CD14-positive monocyte (primary cell): Measurements from ENCODE around the gene NCBP1. TPM values are rescaled to one million over a fixed set of nuclear protein-coding genes. Genes with fewer than 3 reads are reported as not detected.

Experiments used
- DNase-seq, 3 donors: peaks; one replicate each; pipeline ENCODE4 v3.0.0-alpha.2; 2011 to 2022
- H2AFZ ChIP-seq: 2 replicates; pipeline ENCODE4 v1.6.0; 2012; ENCODE audit warnings: mild to moderate bottlenecking, low read depth, low read length, inconsistent platforms; ENCODE audit not compliant: insufficient read depth, poor library complexity, severe bottlenecking
- H3K27ac ChIP-seq, 2 donors: 1 replicate in 1 of 2; 2 replicates in 1 of 2; pipeline ENCODE4 v1.5.1; 2012 to 2013; ENCODE audit warnings: low read length in 2 of 2, control low read depth in 1 of 2, inconsistent platforms in 1 of 2, low read depth in 1 of 2, mild to moderate bottlenecking in 1 of 2
- H3K27me3 ChIP-seq, 2 donors: one replicate each; pipeline versions ENCODE4 v1.6.0 to v1.6.1; 2011 to 2013; ENCODE audit warnings: low read length in 2 of 2; ENCODE audit not compliant: control insufficient read depth in 2 of 2, insufficient read depth in 2 of 2
- H3K36me3 ChIP-seq, 2 donors: replicated peaks in 1 of 2; 1 replicate in 1 of 2; 2 replicates in 1 of 2; pipeline versions ENCODE4 v1.5.1 to v1.6.1; 2012 to 2013; ENCODE audit warnings: low read length in 2 of 2, control low read depth in 1 of 2, inconsistent platforms in 1 of 2, mild to moderate bottlenecking in 1 of 2; ENCODE audit not compliant: insufficient read depth in 2 of 2, control insufficient read depth in 1 of 2
- H3K4me1 ChIP-seq, 2 donors: 1 replicate in 1 of 2; 2 replicates in 1 of 2; pipeline versions ENCODE4 v1.5.1 to v1.6.1; 2012 to 2013; ENCODE audit warnings: low read length in 2 of 2, control low read depth in 1 of 2, inconsistent platforms in 1 of 2, mild to moderate bottlenecking in 1 of 2, moderate library complexity in 1 of 2; ENCODE audit not compliant: insufficient read depth in 2 of 2, control insufficient read depth in 1 of 2
- H3K4me2 ChIP-seq: replicated peaks from 2 replicates; pipeline ENCODE3; 2012; ENCODE audit warnings: low read length, moderate library complexity, mild to moderate bottlenecking; ENCODE audit not compliant: poor library complexity, severe bottlenecking; ENCODE audit errors: extremely low read depth
- H3K4me3 ChIP-seq, 3 experiments: fragments of 200-600 bp in 1 of 3; sonication (generic) in 1 of 3; replicated peaks in 1 of 3; 1 replicate in 2 of 3; 2 replicates in 1 of 3; pipeline ENCODE4 v1.5.1; 2011 to 2013; ENCODE audit warnings: low read length in 3 of 3, mild to moderate bottlenecking in 3 of 3, control low read depth in 2 of 3, low read depth in 2 of 3, inconsistent platforms in 1 of 3, moderate library complexity in 1 of 3
- H3K79me2 ChIP-seq: 2 replicates; pipeline ENCODE4 v1.6.0; 2012; ENCODE audit warnings: mild to moderate bottlenecking, control low read depth, inconsistent platforms, low read length, moderate library complexity; ENCODE audit not compliant: insufficient read depth
- H3K9ac ChIP-seq: 2 replicates; pipeline ENCODE4 v1.6.0; 2017; ENCODE audit warnings: low read length, mild to moderate bottlenecking; ENCODE audit not compliant: insufficient read depth, poor library complexity, severe bottlenecking
- H3K9me3 ChIP-seq, 2 donors: replicated peaks in 1 of 2; 1 replicate in 1 of 2; 2 replicates in 1 of 2; pipeline versions ENCODE4 v1.5.1 to v1.6.1; 2012 to 2013; ENCODE audit warnings: low read length in 2 of 2, control low read depth in 1 of 2; ENCODE audit not compliant: control insufficient read depth in 1 of 2, insufficient read depth in 1 of 2
- H4K20me1 ChIP-seq: 2 replicates; pipeline ENCODE4 v1.6.0; 2012; ENCODE audit warnings: mild to moderate bottlenecking, low read length, control low read depth, moderate library complexity; ENCODE audit not compliant: insufficient read depth
- H3K27ac Mint-ChIP-seq, 7 donors: one replicate each; pipeline ENCODE4 v1.8.0; 2020; ENCODE audit warnings: mild to moderate bottlenecking in 7 of 7, mixed read lengths in 7 of 7, moderate library complexity in 6 of 7, inconsistent platforms in 2 of 7
- H3K27me3 Mint-ChIP-seq, 3 donors: one replicate each; pipeline ENCODE4 v1.8.0; 2021 to 2022; ENCODE audit warnings: low read depth in 3 of 3, mild to moderate bottlenecking in 3 of 3, mixed read lengths in 3 of 3, moderate library complexity in 3 of 3, inconsistent platforms in 1 of 3
- H3K36me3 Mint-ChIP-seq, 2 donors: one replicate each; pipeline ENCODE4 v1.8.0; 2020; ENCODE audit warnings: mixed read lengths in 2 of 2, inconsistent platforms in 1 of 2, mild to moderate bottlenecking in 1 of 2
- H3K4me1 Mint-ChIP-seq: one replicate; pipeline ENCODE4 v1.8.0; 2020; ENCODE audit warnings: mild to moderate bottlenecking, mixed read lengths
- H3K4me3 Mint-ChIP-seq, 2 donors: one replicate each; pipeline ENCODE4 v1.8.0; 2020; ENCODE audit warnings: mild to moderate bottlenecking in 2 of 2, mixed read lengths in 2 of 2, moderate library complexity in 1 of 2
- H3K9me3 Mint-ChIP-seq, 7 donors: one replicate each; pipeline ENCODE4 v1.8.0; 2020 to 2022; ENCODE audit warnings: mixed read lengths in 7 of 7, mild to moderate bottlenecking in 6 of 7, moderate library complexity in 6 of 7, inconsistent platforms in 2 of 7
- CTCF ChIP-seq: fragments of 200-600 bp; IDR thresholded peaks from one replicate; pipeline ENCODE4 v1.8.0; 2022; ENCODE audit warnings: antibody characterized with exemption, mild to moderate bottlenecking
- WGBS: methylation state at CpG from one replicate; pipeline ENCODE4 v1.1.5; 2013; ENCODE audit warnings: missing lambda C conversion rate; ENCODE audit not compliant: insufficient coverage; 5-methylcytosine and 5-hydroxymethylcytosine counted together
- intact Hi-C, 2 donors: fragments of 100-400 bp; cut with micrococcal nuclease; formaldehyde crosslinking; loops; one replicate each; pipeline versions ENCODE4 v1.15.0 to v1.15.1; 2023
- polyA plus RNA-seq, 3 donors: library from polyadenylated mRNA; depleted of rRNA in 1 of 3; unstranded in 2 of 3; stranded (reverse) in 1 of 3; fragments of 300-500 nt in 2 of 3; fragments of >200 nt in 1 of 3; fragmentation: Illumina TruSeq in 2 of 3; gene quantifications; 1 replicate in 2 of 3; 2 replicates in 1 of 3; pipeline ENCODE4 v1.2.3, GENCODE V29; 2012 to 2021

NCBP1 gene
- polyA plus RNA-seq, 3 donors, result 8.9 to 15.8 (median 11.1) TPM

GRCh38 chr9:97670586-97670985, 37.0 kb downstream of the NCBP1 start:
- no peak overlapping the region for H2AFZ ChIP-seq
- H3K9ac ChIP-seq, result no peak overlapping the region
- no peak overlapping the region for H3K4me3 ChIP-seq
- H3K79me2 ChIP-seq, result no peaks in the 10 kb centered on the region
- no peaks in the 10 kb centered on the region for H3K27me3 ChIP-seq
- 100% methylated on average over 1 of the region's 3 CpGs for WGBS
- no peak overlapping the region for H3K27ac ChIP-seq
- H3K4me2 ChIP-seq, result no peak overlapping the region
- Mint-ChIP-seq H3K4me3 (no peak overlapping the region), H3K36me3 (peaks cover 86 to 97% of the 10 kb centered on the region in 2 donors), H3K4me1 (peaks cover 10% of the 10 kb centered on the region), H3K27ac (peak overlapping the region in 2 of 7 donors; percentile 27 to 52), H3K9me3 (no peaks in the 10 kb centered on the region), H3K27me3 (no peaks in the 10 kb centered on the region)
- H4K20me1 ChIP-seq, result peaks cover 3% of the 10 kb centered on the region
- peaks cover 2 to 8% of the 10 kb centered on the region in 2 donors for H3K4me1 ChIP-seq
- intact Hi-C loops, result no loop called here
- TF ChIP-seq CTCF, result no peak
- DNase-seq, result no peak
- H3K36me3 ChIP-seq, result peaks cover 95 to 100% of the 10 kb centered on the region in 2 donors
- no peaks in the 10 kb centered on the region for H3K9me3 ChIP-seq

GRCh38 chr9:97672403-97672802, 38.8 kb downstream of the NCBP1 start:
- no peak for TF ChIP-seq CTCF
- Histone ChIP-seq H3K36me3 (peaks cover 97 to 100% of the 10 kb centered on the region in 2 donors), H4K20me1 (peaks cover 3% of the 10 kb centered on the region), H3K27ac (no peak overlapping the region), H3K4me3 (no peak overlapping the region), H3K9me3 (no peaks in the 10 kb centered on the region), H3K4me1 (no peaks in the 10 kb centered on the region), H2AFZ (no peak overlapping the region), H3K27me3 (no peaks in the 10 kb centered on the region), H3K4me2 (no peak overlapping the region), H3K9ac (no peak overlapping the region), H3K79me2 (no peaks in the 10 kb centered on the region)
- Mint-ChIP-seq H3K36me3 (peaks cover 84 to 95% of the 10 kb centered on the region in 2 donors), H3K4me1 (no peaks in the 10 kb centered on the region), H3K27ac (no peak overlapping the region), H3K9me3 (no peaks in the 10 kb centered on the region), H3K27me3 (no peaks in the 10 kb centered on the region), H3K4me3 (no peak overlapping the region)
- WGBS, result no CpG with 5 or more reads among the region's 3 CpGs
- intact Hi-C loops, result no loop called here
- DNase-seq, result no peak
